Fibroblast of lung (primary cell): ENCODE data around the gene SUPT7L.
"Not testable (repeated sequence)": the region's sequence is repeated elsewhere in the genome, so short reads cannot be mapped to it uniquely, and the experiment has no call there.

Experiments used
- CTCF ChIP-seq, 2 donors: IDR thresholded peaks in 1 of 2; conservative IDR thresholded peaks in 1 of 2; 1 replicate in 1 of 2; 2 replicates in 1 of 2; pipeline ENCODE4 v1.5.1; 2011 to 2012; ENCODE audit warnings: low read length in 2 of 2, control low read depth in 1 of 2, inconsistent platforms in 1 of 2, low read depth in 1 of 2, mild to moderate bottlenecking in 1 of 2
- EZH2 ChIP-seq: IDR thresholded peaks from 2 replicates; pipeline ENCODE4 v1.5.1; 2012; ENCODE audit warnings: low read length, control low read depth, mild to moderate bottlenecking; ENCODE audit errors: missing control alignments

GRCh38 chr2:27626921-27627320, 36.5 kb downstream of the SUPT7L start:
- TF ChIP-seq CTCF (conservative IDR thresholded peaks at IDR 0.05 in 1 of 2, IDR thresholded peaks at IDR 0.05 in 1 of 2; ENCODE audit: low read depth in 1 of 2, low read length in 2 of 2); EZH2: not testable (repeated sequence)
